ENCODE results near the gene TAS2R30. TPM values are rescaled to one million over a fixed set of nuclear protein-coding genes. Genes with fewer than 3 reads are reported as not detected.

The TAS2R30 gene
- total RNA-seq, 4 donors from 2014 or later = 1.3 to 7.9 (median 4.5) TPM

DNA sequence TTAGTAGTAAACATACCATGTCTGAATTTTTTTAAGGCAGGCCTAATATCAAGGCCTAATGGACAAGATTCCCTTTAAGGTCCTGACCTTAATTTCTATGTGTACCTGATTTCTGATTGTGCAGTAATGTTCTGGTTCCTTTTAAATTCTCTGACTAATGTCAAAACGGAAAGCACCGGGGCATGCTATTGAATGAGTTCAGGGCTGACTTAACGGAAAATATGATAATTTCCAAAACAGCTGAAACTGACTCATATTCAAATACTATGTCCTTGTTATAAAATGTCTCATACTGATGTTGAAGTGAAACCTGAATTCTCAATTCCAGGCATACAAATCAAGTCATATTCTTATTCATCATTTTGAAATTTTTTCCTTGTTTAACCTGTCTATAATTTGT is 49.0 kb downstream of the TAS2R30 start:
- Histone ChIP-seq H3K4me3 (no peak overlapping the region), H3K36me3 (no peaks in the 10 kb centered on the region), H3K27me3 (no peaks in the 10 kb centered on the region), H3K27ac (no peak overlapping the region), H3K9me3 (peaks cover 0 to 9% (median 0%) of the 10 kb centered on the region in 3 donors), H3K4me1 (no peaks in the 10 kb centered on the region)
- WGBS, 2 donors (ENCODE audit: low coverage in 1 of 2) = 63 to 83% methylated on average over 3 of the region's 3 CpGs
- ATAC-seq = no peak
- TF ChIP-seq POLR2A (IDR thresholded peaks at IDR 0.05) = no peak
- no peak for TF ChIP-seq POLR2AphosphoS5 (IDR thresholded peaks at IDR 0.05)
- no peak for TF ChIP-seq EP300 (IDR thresholded peaks at IDR 0.05)
- no peak for TF ChIP-seq CTCF (IDR thresholded peaks at IDR 0.05)

Small RNA genes within 50 kb of the gene (small RNA-seq; reads per million reads assigned to genes)
- 0 reads per million in 4 donors for gene AC018630.1

Other genes starting within 250 kb of the TAS2R30 start
- 1 to 10 TPM in 2 of 4 donors, not detected in 2; 1.8 to 5.1 TPM for gene TAS2R13, start 225.1 kb downstream of the TAS2R30 start, total RNA-seq
- gene PRH2, start 205.4 kb downstream of the TAS2R30 start, total RNA-seq = 1 to 10 TPM in 1 of 4 donors, not detected in 3; 6.0 TPM
- gene TAS2R14, start 195.4 kb downstream of the TAS2R30 start, total RNA-seq = 1 to 10 TPM; 1.2 to 7.6 (median 3.9) TPM
- 1 to 10 TPM in 3 of 4 donors, not detected in 1; 1.4 to 7.2 (median 3.0) TPM for gene TAS2R50, start 147.7 kb downstream of the TAS2R30 start, total RNA-seq
- gene TAS2R20, start 136.3 kb downstream of the TAS2R30 start, total RNA-seq = 1 to 10 TPM in 3 of 4 donors, not detected in 1; 1.8 to 8.9 (median 3.9) TPM
- 1 to 10 TPM in 3 of 4 donors, not detected in 1; 1.9 to 5.7 (median 5.3) TPM for gene TAS2R19, start 112.0 kb downstream of the TAS2R30 start, total RNA-seq
- gene TAS2R31, start 103.2 kb downstream of the TAS2R30 start, total RNA-seq = 10 to 100 TPM in 1 of 4 donors, 1 to 10 TPM in 2, not detected in 1; 1.1 to 13.2 (median 4.2) TPM
- gene TAS2R46, start 72.3 kb downstream of the TAS2R30 start, total RNA-seq = 1 to 10 TPM in 1 of 4 donors, under 1 TPM in 2, not detected in 1; 0.67 to 5.8 (median 0.89) TPM
- gene TAS2R43, start 42.3 kb downstream of the TAS2R30 start, total RNA-seq = 1 to 10 TPM in 2 of 4 donors, under 1 TPM in 1, not detected in 1; 0.32 to 3.2 (median 2.5) TPM
- gene SMIM10L1, start 36.5 kb upstream of the TAS2R30 start, total RNA-seq = 10 to 100 TPM; 12.5 to 18.2 (median 16.6) TPM
- not detected for gene TAS2R42, start 52.3 kb upstream of the TAS2R30 start, total RNA-seq
- gene PRB3, start 135.1 kb upstream of the TAS2R30 start, total RNA-seq = not detected
- gene PRB4, start 175.8 kb upstream of the TAS2R30 start, total RNA-seq = not detected

All from gastroesophageal sphincter (tissue), 4 donors.